Panc1 (cell line): Measurements from ENCODE around the gene HAX1. TPM values are rescaled to one million over a fixed set of nuclear protein-coding genes. Genes with fewer than 3 reads are reported as not detected.
"Not testable (repeated sequence)": the region's sequence is repeated elsewhere in the genome, so short reads cannot be mapped to it uniquely, and the experiment has no call there.

Experiments
- ATAC-seq: fragments of 200-7000 bp; cut with Tn5 transposase; 2 replicates; pipeline ENCODE4 v1.9.1; 2020; ENCODE audit warnings: mild to moderate bottlenecking, moderate library complexity
- BruUV-seq: library from RNA; stranded (reverse); fragments of 400-500 nt; replicated peaks from 2 replicates; lab custom pipeline; 2021; lab: Mats Ljungman, UMichigan
- CTCF ChIA-PET: fragments of 300-600 bp; sonication (Branson Sonifier 250); formaldehyde crosslinking; loops from one replicate; lab custom pipeline; 2022; ENCODE audit warnings: antibody characterized with exemption; lab: Charles Lee
- POLR2A ChIA-PET: fragments of 300-600 bp; sonication (Branson Sonifier 250); formaldehyde crosslinking; loops from one replicate; lab custom pipeline; 2022; ENCODE audit warnings: antibody characterized with exemption; lab: Charles Lee
- DNase-seq: peaks from one replicate; pipeline ENCODE4 v3.0.0-alpha.2; 2010; ENCODE audit warnings: low read depth, low spot score
- H3K27ac ChIP-seq: 2 replicates; pipeline ENCODE4 v1.5.1; 2011; ENCODE audit warnings: mild to moderate bottlenecking, low read length, inconsistent platforms
- H3K27me3 ChIP-seq: fragments of 200-500 bp; sonication (Bioruptor generic); 2 replicates; pipeline ENCODE4 v1.6.0; 2014; ENCODE audit warnings: low read length, inconsistent platforms; ENCODE audit not compliant: control insufficient read depth, insufficient read depth
- H3K36me3 ChIP-seq: fragments of 200-500 bp; sonication (Bioruptor generic); 2 replicates; pipeline ENCODE4 v1.5.1; 2014; ENCODE audit warnings: inconsistent platforms, mild to moderate bottlenecking, low read length, moderate library complexity; ENCODE audit not compliant: control insufficient read depth, insufficient read depth
- H3K4me1 ChIP-seq: 2 replicates; pipeline ENCODE4 v1.5.1; 2011; ENCODE audit warnings: inconsistent platforms, mild to moderate bottlenecking, low read length, moderate library complexity; ENCODE audit not compliant: control insufficient read depth, insufficient read depth
- H3K4me3 ChIP-seq, 2 experiments: 2 replicates each; pipeline ENCODE4 v1.5.1; 2011 to 2012; ENCODE audit warnings: low read depth in 2 of 2, low read length in 2 of 2, mild to moderate bottlenecking in 2 of 2, inconsistent platforms in 1 of 2, moderate library complexity in 1 of 2
- H3K9me3 ChIP-seq: fragments of 200-500 bp; sonication (Bioruptor generic); 2 replicates; pipeline ENCODE4 v1.5.1; 2014; ENCODE audit warnings: low read depth, mild to moderate bottlenecking, inconsistent platforms, low read length, moderate library complexity; ENCODE audit not compliant: control insufficient read depth, insufficient read depth
- POLR2AphosphoS5 ChIP-seq: IDR thresholded peaks from 2 replicates; pipeline ENCODE4 v1.6.1; 2012; ENCODE audit warnings: mild to moderate bottlenecking, low read depth, low read length, moderate library complexity
- SIN3A ChIP-seq: IDR thresholded peaks from 2 replicates; pipeline ENCODE4 v1.6.1; 2012; ENCODE audit warnings: low read depth, mild to moderate bottlenecking, low read length, moderate library complexity, borderline replicate concordance; ENCODE audit not compliant: insufficient read depth
- TCF7L2 ChIP-seq: IDR thresholded peaks from 2 replicates; pipeline ENCODE4 v1.6.1; 2011; ENCODE audit warnings: mild to moderate bottlenecking, low read depth, low read length, inconsistent platforms
- in situ Hi-C: cut with HindIII; loops from 2 replicates; pipeline ENCODE4 v1.10.0; 2016; ENCODE audit warnings: low sequenced_read_pairs, low pct_unique_long_range_greater_than_20kb
- intact Hi-C: fragments of 100-400 bp; cut with micrococcal nuclease; formaldehyde crosslinking; loops from one replicate; pipeline ENCODE4 v1.10.0; 2022; ENCODE audit not compliant: unreplicated experiment
- total RNA-seq: library from RNA; stranded (reverse); gene quantifications from one replicate; pipeline ENCODE4 v1.2.1, GENCODE V29; 2021; ENCODE audit not compliant: unreplicated experiment
- TF ChIP-seq, protein P1 (sequence below): fragments of 450-650 bp; IDR thresholded peaks from 2 replicates; pipeline ENCODE4 v1.5.1; 2017; ENCODE audit warnings: mild to moderate bottlenecking
- TF ChIP-seq, protein P2 (sequence below), 2 experiments: IDR thresholded peaks; 2 replicates each; pipeline ENCODE4 v1.6.1; 2011 to 2012; ENCODE audit warnings: low read depth in 2 of 2, control low read depth in 1 of 2, low read length in 1 of 2, mild to moderate bottlenecking in 1 of 2, moderate library complexity in 1 of 2; ENCODE audit not compliant: insufficient read depth in 1 of 2

The HAX1 gene
- total RNA-seq, 1 experiment from 2014 or later, result 110 TPM

DNA sequence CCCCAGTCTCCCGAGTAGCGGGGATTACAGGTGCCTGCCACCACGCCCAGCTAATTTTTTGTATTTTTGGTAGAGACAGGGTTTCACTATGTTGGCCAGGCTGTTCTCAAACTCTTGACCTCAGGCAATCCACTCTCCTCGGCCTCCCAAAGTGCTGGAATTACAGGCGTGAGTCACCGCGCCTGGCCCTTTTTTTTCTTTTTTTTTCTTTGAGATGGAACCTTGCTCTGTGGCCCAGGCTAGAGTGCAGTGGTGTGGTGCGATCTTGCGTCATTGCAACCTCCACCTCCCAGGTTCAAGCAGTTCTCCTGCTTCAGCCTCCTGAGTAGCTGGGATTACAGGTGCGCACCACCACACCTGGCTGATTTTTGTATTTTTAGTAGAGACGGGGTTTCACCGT, 39.3 kb upstream of the HAX1 start:
- DNase-seq, H3K4me3 ChIP-seq, H3K4me1 ChIP-seq, in situ Hi-C loops, H3K27ac ChIP-seq, ATAC-seq, H3K27me3 ChIP-seq, intact Hi-C loops, BruUV-seq, H3K9me3 ChIP-seq, POLR2A ChIA-PET: not testable (repeated sequence)
- H3K36me3 ChIP-seq, result peaks cover 37% of the 10 kb centered on the region
- CTCF ChIA-PET, result interaction anchor here (0.7 kb wide), 1 partner anchor 16 kb away, joined by 6 read pairs; no protein-coding TSS in a partner anchor

DNA sequence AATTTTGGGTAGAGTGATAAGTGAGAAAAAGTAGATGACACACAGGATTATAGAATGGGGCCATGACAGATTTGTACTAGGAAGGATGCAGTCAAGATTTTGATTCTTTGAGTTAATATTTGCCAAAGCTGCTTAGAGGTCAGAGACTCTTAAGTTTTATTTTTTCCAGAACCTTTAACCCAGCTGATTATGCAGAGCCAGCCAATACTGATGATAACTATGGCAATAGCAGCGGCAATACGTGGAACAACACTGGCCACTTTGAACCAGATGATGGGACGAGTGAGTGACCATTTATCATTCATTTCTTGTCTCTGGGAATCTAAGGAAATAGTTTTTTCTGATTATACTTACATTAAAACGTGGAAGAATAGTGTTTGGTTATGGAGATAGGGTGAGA, 35.6 kb upstream of the HAX1 start:
- POLR2A ChIA-PET, result no interaction called here

GRCh38 chr1:154237435-154237834, 35.0 kb upstream of the HAX1 start:
- POLR2A ChIA-PET, result no interaction called here
- Histone ChIP-seq H3K27me3 (no peaks in the 10 kb centered on the region), H3K9me3 (no peaks in the 10 kb centered on the region), H3K4me3 (no peak overlapping the region), H3K36me3 (peaks cover 53% of the 10 kb centered on the region), H3K27ac (no peak overlapping the region), H3K4me1 (no peaks in the 10 kb centered on the region)
- no peak for DNase-seq
- CTCF ChIA-PET, result no interaction called here
- TF ChIP-seq, protein P1, sequence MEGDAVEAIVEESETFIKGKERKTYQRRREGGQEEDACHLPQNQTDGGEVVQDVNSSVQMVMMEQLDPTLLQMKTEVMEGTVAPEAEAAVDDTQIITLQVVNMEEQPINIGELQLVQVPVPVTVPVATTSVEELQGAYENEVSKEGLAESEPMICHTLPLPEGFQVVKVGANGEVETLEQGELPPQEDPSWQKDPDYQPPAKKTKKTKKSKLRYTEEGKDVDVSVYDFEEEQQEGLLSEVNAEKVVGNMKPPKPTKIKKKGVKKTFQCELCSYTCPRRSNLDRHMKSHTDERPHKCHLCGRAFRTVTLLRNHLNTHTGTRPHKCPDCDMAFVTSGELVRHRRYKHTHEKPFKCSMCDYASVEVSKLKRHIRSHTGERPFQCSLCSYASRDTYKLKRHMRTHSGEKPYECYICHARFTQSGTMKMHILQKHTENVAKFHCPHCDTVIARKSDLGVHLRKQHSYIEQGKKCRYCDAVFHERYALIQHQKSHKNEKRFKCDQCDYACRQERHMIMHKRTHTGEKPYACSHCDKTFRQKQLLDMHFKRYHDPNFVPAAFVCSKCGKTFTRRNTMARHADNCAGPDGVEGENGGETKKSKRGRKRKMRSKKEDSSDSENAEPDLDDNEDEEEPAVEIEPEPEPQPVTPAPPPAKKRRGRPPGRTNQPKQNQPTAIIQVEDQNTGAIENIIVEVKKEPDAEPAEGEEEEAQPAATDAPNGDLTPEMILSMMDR, result no peak
- TF ChIP-seq, protein P2, sequence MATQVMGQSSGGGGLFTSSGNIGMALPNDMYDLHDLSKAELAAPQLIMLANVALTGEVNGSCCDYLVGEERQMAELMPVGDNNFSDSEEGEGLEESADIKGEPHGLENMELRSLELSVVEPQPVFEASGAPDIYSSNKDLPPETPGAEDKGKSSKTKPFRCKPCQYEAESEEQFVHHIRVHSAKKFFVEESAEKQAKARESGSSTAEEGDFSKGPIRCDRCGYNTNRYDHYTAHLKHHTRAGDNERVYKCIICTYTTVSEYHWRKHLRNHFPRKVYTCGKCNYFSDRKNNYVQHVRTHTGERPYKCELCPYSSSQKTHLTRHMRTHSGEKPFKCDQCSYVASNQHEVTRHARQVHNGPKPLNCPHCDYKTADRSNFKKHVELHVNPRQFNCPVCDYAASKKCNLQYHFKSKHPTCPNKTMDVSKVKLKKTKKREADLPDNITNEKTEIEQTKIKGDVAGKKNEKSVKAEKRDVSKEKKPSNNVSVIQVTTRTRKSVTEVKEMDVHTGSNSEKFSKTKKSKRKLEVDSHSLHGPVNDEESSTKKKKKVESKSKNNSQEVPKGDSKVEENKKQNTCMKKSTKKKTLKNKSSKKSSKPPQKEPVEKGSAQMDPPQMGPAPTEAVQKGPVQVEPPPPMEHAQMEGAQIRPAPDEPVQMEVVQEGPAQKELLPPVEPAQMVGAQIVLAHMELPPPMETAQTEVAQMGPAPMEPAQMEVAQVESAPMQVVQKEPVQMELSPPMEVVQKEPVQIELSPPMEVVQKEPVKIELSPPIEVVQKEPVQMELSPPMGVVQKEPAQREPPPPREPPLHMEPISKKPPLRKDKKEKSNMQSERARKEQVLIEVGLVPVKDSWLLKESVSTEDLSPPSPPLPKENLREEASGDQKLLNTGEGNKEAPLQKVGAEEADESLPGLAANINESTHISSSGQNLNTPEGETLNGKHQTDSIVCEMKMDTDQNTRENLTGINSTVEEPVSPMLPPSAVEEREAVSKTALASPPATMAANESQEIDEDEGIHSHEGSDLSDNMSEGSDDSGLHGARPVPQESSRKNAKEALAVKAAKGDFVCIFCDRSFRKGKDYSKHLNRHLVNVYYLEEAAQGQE (IDR thresholded peaks at IDR 0.05; ENCODE audit: insufficient read depth in 1 of 2, low read depth in 2 of 2, low read length in 1 of 2), result no peak
- TF ChIP-seq POLR2AphosphoS5 (no peak), TCF7L2 (no peak), SIN3A (no peak)
- intact Hi-C loops, result no loop called here
- no TSS peak for BruUV-seq
- in situ Hi-C loops, result no loop called here
- ATAC-seq, result no peak

More for the DNA sequence above, 35.6 kb upstream of the HAX1 start:
- Histone ChIP-seq H3K9me3 (no peaks in the 10 kb centered on the region), H3K4me1 (no peaks in the 10 kb centered on the region), H3K27me3 (no peaks in the 10 kb centered on the region), H3K4me3 (no peak overlapping the region), H3K27ac (no peak overlapping the region), H3K36me3 (peaks cover 50% of the 10 kb centered on the region)
- TF ChIP-seq POLR2AphosphoS5, result no peak
- TF ChIP-seq, protein P2 (IDR thresholded peaks at IDR 0.05; ENCODE audit: insufficient read depth in 1 of 2, low read depth in 2 of 2, low read length in 1 of 2), result no peak
- TF ChIP-seq SIN3A, result no peak
- TF ChIP-seq, protein P1, result no peak
- no peak for TF ChIP-seq TCF7L2
- no peak for DNase-seq
- no peak for ATAC-seq
- in situ Hi-C loops (no loop called here), intact Hi-C loops (no loop called here)
- BruUV-seq, result no TSS peak
- CTCF ChIA-PET, result no interaction called here
